AG04450 (cell line): ENCODE results near the gene LYRM4. TPM values are rescaled to one million over a fixed set of nuclear protein-coding genes. Genes with fewer than 3 reads are reported as not detected.

Source experiments
- CTCF ChIA-PET: fragments of 300-600, 350-600 bp; formaldehyde crosslinking; extraction: SDS; loops from one replicate; lab custom pipeline; 2022; ENCODE audit warnings: antibody characterized with exemption, inconsistent platforms; lab: Charles Lee
- POLR2A ChIA-PET: fragments of 350-600 bp; formaldehyde crosslinking; extraction: SDS; loops from one replicate; lab custom pipeline; 2021; ENCODE audit warnings: antibody characterized with exemption, inconsistent platforms; lab: Yijun Ruan, JAX
- DNase-seq: peaks from one replicate; pipeline ENCODE4 v3.0.0-alpha.2; 2011; ENCODE audit warnings: low read depth, low spot score
- H3K27ac ChIP-seq: one replicate; pipeline ENCODE4 v1.5.1; 2012; ENCODE audit warnings: low read depth, low read length, control low read depth
- H3K27me3 ChIP-seq: one replicate; pipeline ENCODE4 v1.6.0; 2012; ENCODE audit warnings: low read length; ENCODE audit not compliant: control insufficient read depth, insufficient read depth
- H3K4me3 ChIP-seq: 2 replicates; pipeline ENCODE4 v1.5.1; 2011; ENCODE audit warnings: mild to moderate bottlenecking, low read depth, low read length, control low read depth
- H3K9me3 ChIP-seq: 2 replicates; pipeline ENCODE4 v1.5.1; 2012; ENCODE audit warnings: low read length; ENCODE audit not compliant: control insufficient read depth, insufficient read depth
- CTCF ChIP-seq: IDR thresholded peaks from 2 replicates; pipeline ENCODE4 v1.5.1; 2011; ENCODE audit warnings: low read depth, low read length, control low read depth, inconsistent platforms
- polyA plus RNA-seq: library from polyadenylated mRNA; depleted of rRNA; stranded (reverse); fragments of >200 nt; gene quantifications from 2 replicates; pipeline ENCODE4 v1.2.3, GENCODE V29; 2011

LYRM4 gene
- polyA plus RNA-seq, 1 experiment = 41.4 TPM

- TF ChIP-seq CTCF = no peak
- Histone ChIP-seq H3K4me3 (no peak overlapping the region), H3K27ac (no peak overlapping the region), H3K27me3 (no peaks in the 10 kb centered on the region), H3K9me3 (no peaks in the 10 kb centered on the region)
- CTCF ChIA-PET = interaction anchor here (1.6 kb wide), 1 partner anchor 15 kb away, joined by 3 read pairs; no protein-coding TSS in a partner anchor
- DNase-seq = no peak
- POLR2A ChIA-PET = no interaction called here
These were observed 61.0 kb downstream of the LYRM4 start for GRCh38 chr6:5199702-5200101.

DNA sequence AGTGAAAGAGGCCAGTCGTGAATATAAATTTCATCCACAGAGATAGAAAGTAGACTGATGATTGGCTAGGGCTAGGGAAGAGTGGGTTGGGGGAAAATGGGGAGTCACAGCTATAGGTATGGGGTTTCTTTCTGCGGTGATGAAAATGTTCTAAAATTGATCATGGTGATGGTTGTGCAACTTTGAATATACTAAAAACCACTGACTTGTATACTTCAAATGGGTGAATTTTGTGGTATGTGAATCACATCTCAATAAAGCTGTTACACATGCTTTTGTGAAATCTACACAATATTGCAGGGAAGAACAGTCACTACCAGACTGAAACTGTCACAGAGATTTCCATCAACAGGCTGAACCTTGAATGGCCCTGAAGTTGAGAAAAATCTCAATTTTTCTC is 61.5 kb downstream of the LYRM4 start:
- no peaks in the 10 kb centered on the region for H3K27me3 ChIP-seq
- TF ChIP-seq CTCF = no peak
- no peak for DNase-seq
- no peak overlapping the region for H3K4me3 ChIP-seq
- ChIA-PET CTCF (interaction anchor here (1.6 kb wide), 1 partner anchor 15 kb away, joined by 3 read pairs; no protein-coding TSS in a partner anchor), POLR2A (no interaction called here)
- H3K9me3 ChIP-seq = no peaks in the 10 kb centered on the region
- no peak overlapping the region for H3K27ac ChIP-seq

- H3K27ac ChIP-seq = no peak overlapping the region
- TF ChIP-seq CTCF = no peak
- POLR2A ChIA-PET = no interaction called here
These were observed 63.7 kb downstream of the LYRM4 start for GRCh38 chr6:5197084-5197483.

DNA sequence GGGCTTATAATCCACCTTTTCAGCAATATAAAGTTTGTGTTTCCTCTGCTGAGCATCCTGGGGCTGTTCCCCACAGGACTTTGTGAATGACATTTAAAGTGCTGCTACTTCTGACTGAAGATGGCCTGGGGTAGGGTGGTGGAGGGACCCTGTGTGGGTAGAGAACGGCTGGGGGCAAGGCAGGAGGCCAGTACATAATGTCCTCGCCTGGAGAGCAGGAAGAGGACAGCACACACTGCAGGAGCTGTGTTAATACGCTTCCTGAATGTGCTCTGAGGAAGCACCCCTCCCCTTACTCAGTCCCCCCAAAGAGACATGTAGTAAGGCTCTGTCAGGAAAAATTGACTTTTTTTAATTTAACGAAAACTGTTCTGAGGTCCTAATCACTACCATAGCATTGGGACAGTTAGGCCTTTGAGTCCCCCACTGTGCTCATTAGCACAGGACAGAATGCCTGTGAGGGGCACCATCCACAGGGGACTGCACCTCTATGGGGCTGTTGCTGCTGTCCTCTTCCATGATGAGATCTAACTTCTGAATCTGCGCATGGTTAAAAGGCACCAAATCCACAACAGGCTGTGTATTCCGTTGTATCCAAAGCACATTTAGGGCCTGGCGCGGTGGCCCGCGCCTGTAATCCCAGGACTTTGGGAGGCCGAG is 68.5 kb downstream of the LYRM4 start:
- DNase-seq = no peak
- ChIA-PET POLR2A (interaction anchor here (0.7 kb wide), 1 partner anchor 573 kb away, joined by 3 read pairs; no protein-coding TSS in a partner anchor), CTCF (interaction anchor here (1.0 to 2.4 kb wide), 4 partner anchors 18 to 210 kb away, joined by 3 to 13 read pairs (median 4); no protein-coding TSS in a partner anchor)
- Histone ChIP-seq H3K27ac (no peak overlapping the region), H3K4me3 (no peak overlapping the region), H3K27me3 (no peaks in the 10 kb centered on the region), H3K9me3 (no peaks in the 10 kb centered on the region)
- no peak for TF ChIP-seq CTCF

More at GRCh38 chr6:5197084-5197483, 63.7 kb downstream of the LYRM4 start:
- CTCF ChIA-PET = interaction anchor here (1.3 kb wide), 1 partner anchor 53 kb away, joined by 4 read pairs; no protein-coding TSS in a partner anchor
- no peaks in the 10 kb centered on the region for H3K27me3 ChIP-seq
- no peak overlapping the region for H3K4me3 ChIP-seq
- DNase-seq = no peak
- H3K9me3 ChIP-seq = no peaks in the 10 kb centered on the region

- no peak for DNase-seq
- H3K27ac ChIP-seq = no peak overlapping the region
- no peak for TF ChIP-seq CTCF
- no peaks in the 10 kb centered on the region for H3K9me3 ChIP-seq
- ChIA-PET CTCF (interaction anchor here (1.5 to 1.6 kb wide), 2 partner anchors 17 to 48 kb away, joined by 4 to 10 read pairs; no protein-coding TSS in a partner anchor), POLR2A (no interaction called here)
- no peak overlapping the region for H3K4me3 ChIP-seq
- no peaks in the 10 kb centered on the region for H3K27me3 ChIP-seq
These were observed 69.0 kb downstream of the LYRM4 start for GRCh38 chr6:5191722-5192121.
